HCT116 (cell line): ENCODE measurements around the gene ZNF552.

Experiments
- POLR2A ChIP-seq: IDR thresholded peaks from 2 replicates; pipeline ENCODE4 v1.7.0; 2011; ENCODE audit warnings: borderline replicate concordance; ENCODE audit not compliant: insufficient read depth, insufficient read length; ENCODE audit errors: extremely low read depth
- RAD21 ChIP-seq: IDR thresholded peaks from 2 replicates; pipeline ENCODE4 v1.6.1; 2012; ENCODE audit warnings: low read depth, mild to moderate bottlenecking
- SP1 ChIP-seq: IDR thresholded peaks from 2 replicates; pipeline ENCODE4 v1.6.1; 2012; ENCODE audit warnings: low read depth
- TF ChIP-seq, protein P1 (sequence below), 3 experiments: fragments of 200-600 bp in 1 of 3; sonication (generic) in 1 of 3; IDR thresholded peaks in 2 of 3; conservative IDR thresholded peaks in 1 of 3; 2 replicates each; pipeline ENCODE4 v1.5.1; 2012 to 2017; ENCODE audit warnings: low read depth in 2 of 3, low read length in 2 of 3, antibody characterized with exemption in 1 of 3, borderline replicate concordance in 1 of 3, control low read depth in 1 of 3, mild to moderate bottlenecking in 1 of 3, mixed read lengths in 1 of 3, mixed run types in 1 of 3, moderate library complexity in 1 of 3; ENCODE audit not compliant: insufficient read depth in 1 of 3

- TF ChIP-seq SP1 = no peak
- TF ChIP-seq, protein P1, sequence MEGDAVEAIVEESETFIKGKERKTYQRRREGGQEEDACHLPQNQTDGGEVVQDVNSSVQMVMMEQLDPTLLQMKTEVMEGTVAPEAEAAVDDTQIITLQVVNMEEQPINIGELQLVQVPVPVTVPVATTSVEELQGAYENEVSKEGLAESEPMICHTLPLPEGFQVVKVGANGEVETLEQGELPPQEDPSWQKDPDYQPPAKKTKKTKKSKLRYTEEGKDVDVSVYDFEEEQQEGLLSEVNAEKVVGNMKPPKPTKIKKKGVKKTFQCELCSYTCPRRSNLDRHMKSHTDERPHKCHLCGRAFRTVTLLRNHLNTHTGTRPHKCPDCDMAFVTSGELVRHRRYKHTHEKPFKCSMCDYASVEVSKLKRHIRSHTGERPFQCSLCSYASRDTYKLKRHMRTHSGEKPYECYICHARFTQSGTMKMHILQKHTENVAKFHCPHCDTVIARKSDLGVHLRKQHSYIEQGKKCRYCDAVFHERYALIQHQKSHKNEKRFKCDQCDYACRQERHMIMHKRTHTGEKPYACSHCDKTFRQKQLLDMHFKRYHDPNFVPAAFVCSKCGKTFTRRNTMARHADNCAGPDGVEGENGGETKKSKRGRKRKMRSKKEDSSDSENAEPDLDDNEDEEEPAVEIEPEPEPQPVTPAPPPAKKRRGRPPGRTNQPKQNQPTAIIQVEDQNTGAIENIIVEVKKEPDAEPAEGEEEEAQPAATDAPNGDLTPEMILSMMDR (IDR thresholded peaks at IDR 0.05 in 2 of 3, conservative IDR thresholded peaks at IDR 0.05 in 1 of 3; ENCODE audit: borderline replicate concordance in 1 of 3, insufficient read depth in 1 of 3, low read depth in 2 of 3, low read length in 2 of 3) = no peak
- no peak for TF ChIP-seq POLR2A
- TF ChIP-seq RAD21 = no peak
These were observed 701 bp downstream of the ZNF552 start for GRCh38 chr19:57813919-57814504.
